Fibroblast of skin of right biceps (primary cell): ENCODE measurements around the gene LY6G6F.
A peak's percentile ranks its signal among the peaks of the same experiment; 100 is the strongest.

ENCODE experiments used
- DNase-seq: peaks from one replicate; pipeline ENCODE4 v3.0.0-alpha.2; 2013

LY6G6F gene

DNA sequence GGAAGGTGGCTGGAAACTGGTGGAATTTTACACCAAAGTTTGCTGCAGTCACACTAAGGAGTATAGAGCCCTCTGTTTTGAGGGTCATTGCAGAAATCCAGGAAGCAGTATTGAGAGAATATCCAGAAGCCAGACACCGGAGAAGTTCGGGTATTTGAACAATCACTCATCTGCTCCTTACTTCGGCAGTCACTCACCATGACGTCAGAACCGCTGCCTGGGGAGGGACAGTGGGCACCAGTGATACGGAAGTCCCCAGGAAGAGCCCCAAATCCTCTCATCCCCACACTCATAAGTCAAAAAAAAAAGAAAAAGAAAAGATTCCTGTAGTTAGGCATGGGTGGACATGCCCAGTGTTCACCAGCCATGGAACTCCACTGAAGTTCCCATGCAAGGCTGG is 29.8 kb upstream of the LY6G6F start:
- DNase-seq, result no peak

DNA sequence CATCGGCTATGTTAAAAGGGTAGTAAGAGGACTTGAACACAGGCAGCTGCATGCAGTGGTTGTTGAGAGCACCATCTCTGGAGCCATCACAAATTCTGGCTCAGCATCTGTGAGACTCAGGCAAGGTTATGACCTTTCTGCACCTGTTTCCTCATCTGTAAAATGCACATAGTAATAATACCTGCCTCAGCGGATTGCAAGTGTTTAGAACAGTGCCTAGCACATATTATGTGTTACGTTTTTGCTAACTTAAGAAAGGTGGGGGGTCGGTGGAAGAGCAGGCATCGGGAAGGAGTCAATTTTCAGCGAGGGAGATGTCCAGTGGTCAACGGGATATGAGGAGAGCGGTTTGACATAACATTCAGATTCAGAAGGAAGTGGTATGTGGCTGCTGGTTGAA is 28.7 kb upstream of the LY6G6F start:
- no peak for DNase-seq

- peak; percentile 81 for DNase-seq
Measured at GRCh38 chr6:31680226-31681134, 26.2 kb upstream of the LY6G6F start, which contains the start of gene LY6G5C. Gene LY6G5C, minus strand, starts transcription at chr6:31681067. Its CDS starts 694 bp downstream, at chr6:31680373.

DNA sequence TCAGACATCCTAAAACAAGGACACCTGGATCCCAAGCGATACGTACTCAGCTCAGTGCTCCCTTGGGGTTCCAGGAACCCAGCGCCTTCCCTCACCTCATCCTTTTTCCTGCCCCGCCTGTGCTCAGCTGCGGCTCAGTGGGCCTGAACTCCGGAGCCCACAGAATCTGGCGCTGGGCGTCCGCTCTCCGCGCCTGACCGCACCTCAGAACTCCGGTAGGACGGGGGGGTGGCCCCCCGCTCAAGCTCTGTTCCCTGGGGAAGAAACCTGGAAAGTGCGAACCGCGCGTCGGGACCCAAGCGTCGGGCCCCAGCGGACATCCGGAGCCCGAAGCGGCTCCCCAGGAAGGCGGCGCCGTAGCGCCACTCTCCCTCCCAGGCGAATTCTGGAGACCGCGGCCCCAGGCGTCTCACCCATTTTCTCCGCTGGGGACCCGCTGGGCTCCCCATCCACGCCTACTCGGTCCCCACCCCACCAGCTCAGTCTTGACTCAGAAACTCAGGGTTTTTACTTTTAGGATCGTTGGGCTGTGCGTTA is 25.5 kb upstream of the LY6G6F start:
- peak; percentile 46 for DNase-seq

GRCh38 chr6:31683591-31683990 is 23.1 kb upstream of the LY6G6F start:
- no peak for DNase-seq

- no peak for DNase-seq
Measured at GRCh38 chr6:31686483-31686882, 20.2 kb upstream of the LY6G6F start.

GRCh38 chr6:31687321-31687720 is 19.3 kb upstream of the LY6G6F start:
- no peak for DNase-seq

DNA sequence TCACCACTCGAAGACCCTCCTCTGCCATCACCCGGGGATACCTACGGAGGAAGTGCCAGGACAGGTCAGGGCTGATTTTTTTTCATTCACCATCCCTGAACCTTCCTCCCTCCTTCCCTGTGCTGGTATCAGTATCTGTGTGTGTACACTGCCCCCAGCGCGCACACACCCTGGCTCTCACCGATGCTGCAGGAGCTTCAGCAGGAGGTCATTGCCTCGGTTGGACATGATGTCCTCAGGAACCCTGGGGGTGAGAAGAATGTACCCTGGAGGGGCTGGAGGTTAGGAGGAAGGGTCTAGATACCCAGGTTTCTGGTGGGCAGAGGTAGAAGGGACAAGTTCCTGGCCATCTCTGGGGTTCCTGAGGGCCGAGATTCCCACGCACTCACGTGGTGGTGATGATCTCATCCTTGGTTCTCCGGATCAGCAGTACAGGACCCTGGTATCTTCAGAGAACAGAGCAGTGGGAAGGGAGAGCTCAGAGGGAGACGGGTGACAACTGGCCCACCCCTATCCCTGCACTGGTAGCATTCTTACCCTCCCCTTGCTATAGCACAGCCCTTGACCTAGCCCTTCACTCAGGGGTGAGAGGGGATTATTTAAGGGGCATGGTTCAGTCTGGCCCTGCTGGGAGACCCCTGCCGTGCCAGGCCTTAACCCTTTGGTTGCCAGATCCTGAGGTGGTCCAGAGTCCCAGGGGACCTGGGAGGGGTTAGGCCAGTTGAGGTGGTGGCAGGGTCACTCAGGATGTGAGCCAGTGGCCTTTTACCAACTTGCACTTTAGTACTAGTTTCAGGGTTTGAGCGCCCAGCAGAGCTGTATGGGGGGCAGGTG is 18.6 kb upstream of the LY6G6F start:
- DNase-seq, result no peak

- no peak for DNase-seq
Measured at GRCh38 chr6:31689249-31690110, 17.2 kb upstream of the LY6G6F start.

DNA sequence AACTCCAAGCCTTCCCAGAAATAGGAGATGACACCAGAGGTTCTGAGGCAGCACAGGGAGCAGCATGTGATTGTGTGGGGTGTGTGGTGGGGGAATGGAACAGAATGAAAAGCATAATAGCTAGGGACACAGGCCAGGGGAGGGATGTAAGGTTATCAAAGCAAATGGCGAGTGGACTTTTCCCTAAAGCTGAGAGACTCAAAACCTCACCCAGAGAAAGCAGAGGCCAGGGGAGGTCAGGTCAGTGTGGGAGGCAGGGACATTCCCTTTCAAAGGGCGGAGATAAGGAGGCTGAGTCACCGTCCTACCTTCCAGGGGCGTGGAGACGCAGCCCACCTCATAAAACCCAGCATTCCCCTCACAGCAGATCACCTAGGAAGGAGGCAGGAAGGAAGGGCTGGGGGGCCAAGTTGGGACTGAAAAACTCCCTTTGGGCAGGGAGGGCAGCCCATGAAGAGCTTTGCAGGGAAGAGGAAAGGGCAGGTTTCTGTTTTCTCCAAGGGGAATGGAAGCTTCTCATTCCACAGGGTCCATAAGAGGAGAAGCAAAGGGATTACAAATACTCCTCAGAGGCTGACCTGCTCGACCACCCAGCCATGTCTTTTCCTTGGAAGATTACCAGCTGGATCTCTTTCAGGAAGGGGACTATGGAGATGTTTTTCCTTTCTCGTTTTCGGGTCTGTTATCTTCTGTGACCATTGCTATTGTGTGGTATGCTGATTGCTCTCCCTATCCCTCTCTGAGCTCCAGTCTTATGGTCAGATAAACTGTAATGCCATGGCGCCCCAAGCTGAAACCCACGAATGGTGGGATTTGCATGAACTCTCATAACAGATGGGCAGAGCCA is 16.2 kb upstream of the LY6G6F start:
- DNase-seq, result no peak

GRCh38 chr6:31691078-31691463 is 15.6 kb upstream of the LY6G6F start:
- no peak for DNase-seq

DNA sequence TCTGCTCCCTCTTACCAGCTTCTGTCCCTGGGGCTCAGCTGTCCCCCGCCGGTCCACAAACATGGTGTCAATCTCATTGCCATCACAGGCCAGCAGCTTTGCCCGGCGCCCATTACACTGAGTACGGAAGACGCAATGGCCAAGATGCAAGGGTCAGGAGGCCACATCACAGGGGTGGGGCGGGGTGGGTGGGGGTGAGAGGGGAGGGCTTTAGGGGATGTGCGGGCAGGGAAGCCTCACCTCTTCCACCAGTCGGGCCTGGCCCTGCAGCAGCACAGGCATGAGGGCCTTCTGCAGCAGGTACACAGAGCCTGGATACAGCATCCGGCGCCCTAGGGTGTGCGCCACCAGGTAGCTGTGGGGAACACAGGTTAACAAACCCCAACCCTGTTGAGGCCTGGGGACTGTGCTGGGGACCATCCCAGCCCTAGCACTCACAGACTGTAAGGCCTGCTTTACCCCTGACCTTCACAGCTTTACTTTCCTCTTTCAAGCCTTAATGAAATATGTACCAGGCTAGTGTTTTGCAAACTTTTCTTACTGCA is 15.0 kb upstream of the LY6G6F start:
- no peak for DNase-seq

GRCh38 chr6:31692353-31692752 is 14.3 kb upstream of the LY6G6F start:
- DNase-seq, result no peak

GRCh38 chr6:31692886-31693285 is 13.8 kb upstream of the LY6G6F start:
- DNase-seq, result no peak

GRCh38 chr6:31693535-31693934 is 13.1 kb upstream of the LY6G6F start:
- DNase-seq, result no peak

- no peak for DNase-seq
Measured at GRCh38 chr6:31697555-31697954, 9.1 kb upstream of the LY6G6F start.

GRCh38 chr6:31700740-31701401 is 5.8 kb upstream of the LY6G6F start:
- DNase-seq, result no peak

DNA sequence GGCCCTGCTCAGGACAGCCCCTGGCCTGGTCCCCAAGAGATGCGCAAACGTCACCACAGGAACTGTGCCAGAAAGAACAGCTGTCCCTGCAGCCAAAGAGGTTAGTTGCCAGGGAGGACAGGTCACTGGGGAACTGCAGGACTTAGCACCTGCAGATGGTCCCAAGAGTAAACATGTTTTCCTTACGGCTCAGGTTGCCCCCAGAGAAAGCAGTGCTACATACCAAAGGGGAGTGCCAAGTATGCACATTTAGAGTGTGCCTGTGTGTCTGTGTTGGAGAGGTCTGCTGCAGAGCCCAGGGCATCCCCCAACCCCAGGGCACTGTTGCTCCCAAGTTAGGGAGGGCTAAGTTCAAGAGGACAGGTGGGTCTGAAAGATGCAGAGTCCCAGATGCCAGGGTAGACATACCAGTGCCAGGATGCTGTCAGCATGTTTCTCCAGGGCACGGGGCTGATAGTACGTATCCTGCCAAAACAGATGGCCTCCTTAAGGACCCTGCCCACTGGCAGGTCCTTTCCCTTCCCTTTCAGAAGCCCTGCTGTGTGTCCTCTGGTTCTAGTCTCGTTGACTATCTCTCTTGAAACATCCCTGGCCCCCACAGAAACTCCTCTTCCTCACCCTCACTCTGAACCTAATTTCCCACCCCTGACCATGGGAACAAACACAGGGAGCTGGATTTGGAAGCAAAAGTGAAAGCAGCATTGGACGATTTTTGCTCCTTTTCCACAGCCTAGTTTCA is 4.8 kb upstream of the LY6G6F start:
- DNase-seq, result no peak

GRCh38 chr6:31702405-31702818 is 4.3 kb upstream of the LY6G6F start:
- DNase-seq, result no peak
